OCI-LY3 (cell line): ENCODE data around the gene SPON1.

Experiments used
- EZH2phosphoT487 ChIP-seq: fragments of 200-600 bp; shearing (Covaris generic); IDR thresholded peaks from 2 replicates; pipeline ENCODE4 v1.6.1; 2018; ENCODE audit warnings: antibody characterized with exemption, mixed run types, low read depth
- TF ChIP-seq, protein P1 (sequence below): fragments of 200-600, 300-600 bp; sonication (generic); IDR thresholded peaks from 2 replicates; pipeline ENCODE4 v1.5.1; 2014; ENCODE audit warnings: antibody characterized with exemption, low read length, low read depth

DNA sequence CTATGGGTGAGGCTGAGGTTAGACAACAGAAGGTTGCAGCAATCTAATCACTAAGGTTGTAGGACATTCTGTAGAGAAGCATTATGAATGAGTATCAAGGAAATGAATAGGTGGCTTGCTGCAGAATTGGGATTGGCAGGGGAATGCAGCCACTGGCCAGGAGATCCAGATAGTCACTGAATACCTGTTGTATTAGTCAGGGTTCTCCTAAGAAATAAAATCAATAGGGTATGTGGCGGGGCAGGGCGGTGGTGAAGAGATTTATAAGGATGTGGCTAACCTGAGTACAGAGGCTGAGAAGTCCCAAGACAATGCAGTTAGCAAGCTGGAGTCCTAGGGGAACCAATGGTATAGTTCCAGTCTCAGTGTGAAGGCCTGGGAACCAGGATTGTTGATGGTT lies 163.0 kb downstream of the SPON1 start:
- TF ChIP-seq, protein P1, sequence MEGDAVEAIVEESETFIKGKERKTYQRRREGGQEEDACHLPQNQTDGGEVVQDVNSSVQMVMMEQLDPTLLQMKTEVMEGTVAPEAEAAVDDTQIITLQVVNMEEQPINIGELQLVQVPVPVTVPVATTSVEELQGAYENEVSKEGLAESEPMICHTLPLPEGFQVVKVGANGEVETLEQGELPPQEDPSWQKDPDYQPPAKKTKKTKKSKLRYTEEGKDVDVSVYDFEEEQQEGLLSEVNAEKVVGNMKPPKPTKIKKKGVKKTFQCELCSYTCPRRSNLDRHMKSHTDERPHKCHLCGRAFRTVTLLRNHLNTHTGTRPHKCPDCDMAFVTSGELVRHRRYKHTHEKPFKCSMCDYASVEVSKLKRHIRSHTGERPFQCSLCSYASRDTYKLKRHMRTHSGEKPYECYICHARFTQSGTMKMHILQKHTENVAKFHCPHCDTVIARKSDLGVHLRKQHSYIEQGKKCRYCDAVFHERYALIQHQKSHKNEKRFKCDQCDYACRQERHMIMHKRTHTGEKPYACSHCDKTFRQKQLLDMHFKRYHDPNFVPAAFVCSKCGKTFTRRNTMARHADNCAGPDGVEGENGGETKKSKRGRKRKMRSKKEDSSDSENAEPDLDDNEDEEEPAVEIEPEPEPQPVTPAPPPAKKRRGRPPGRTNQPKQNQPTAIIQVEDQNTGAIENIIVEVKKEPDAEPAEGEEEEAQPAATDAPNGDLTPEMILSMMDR, result no peak
- TF ChIP-seq EZH2phosphoT487, result no peak
